Vagina (tissue), 2 donors: ENCODE results near the gene KLC1.

Experiments
- POLR2A ChIP-seq, 2 donors: fragments of 450-650 bp; IDR thresholded peaks; one replicate each; pipeline ENCODE4 v1.6.1; 2017; ENCODE audit warnings: antibody characterized with exemption in 2 of 2, mild to moderate bottlenecking in 2 of 2, moderate library complexity in 2 of 2
- TF ChIP-seq, protein P1 (sequence below), 3 experiments: fragments of 450-650 bp in 2 of 3; fragments of 200-600 bp in 1 of 3; sonication (generic) in 1 of 3; IDR thresholded peaks; one replicate each; pipeline ENCODE4 v1.5.1; 2017 to 2019; ENCODE audit warnings: antibody characterized with exemption in 3 of 3, mild to moderate bottlenecking in 2 of 3, moderate library complexity in 2 of 3

GRCh38 chr14:103604620-103605019 lies 24.4 kb upstream of the KLC1 start:
- TF ChIP-seq, protein P1, sequence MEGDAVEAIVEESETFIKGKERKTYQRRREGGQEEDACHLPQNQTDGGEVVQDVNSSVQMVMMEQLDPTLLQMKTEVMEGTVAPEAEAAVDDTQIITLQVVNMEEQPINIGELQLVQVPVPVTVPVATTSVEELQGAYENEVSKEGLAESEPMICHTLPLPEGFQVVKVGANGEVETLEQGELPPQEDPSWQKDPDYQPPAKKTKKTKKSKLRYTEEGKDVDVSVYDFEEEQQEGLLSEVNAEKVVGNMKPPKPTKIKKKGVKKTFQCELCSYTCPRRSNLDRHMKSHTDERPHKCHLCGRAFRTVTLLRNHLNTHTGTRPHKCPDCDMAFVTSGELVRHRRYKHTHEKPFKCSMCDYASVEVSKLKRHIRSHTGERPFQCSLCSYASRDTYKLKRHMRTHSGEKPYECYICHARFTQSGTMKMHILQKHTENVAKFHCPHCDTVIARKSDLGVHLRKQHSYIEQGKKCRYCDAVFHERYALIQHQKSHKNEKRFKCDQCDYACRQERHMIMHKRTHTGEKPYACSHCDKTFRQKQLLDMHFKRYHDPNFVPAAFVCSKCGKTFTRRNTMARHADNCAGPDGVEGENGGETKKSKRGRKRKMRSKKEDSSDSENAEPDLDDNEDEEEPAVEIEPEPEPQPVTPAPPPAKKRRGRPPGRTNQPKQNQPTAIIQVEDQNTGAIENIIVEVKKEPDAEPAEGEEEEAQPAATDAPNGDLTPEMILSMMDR (IDR thresholded peaks at IDR 0.05) = no peak
- TF ChIP-seq POLR2A (IDR thresholded peaks at IDR 0.05) = no peak
